DND-41 (cell line): ENCODE results near the gene UBXN1.

Experiments
- ATAC-seq: fragments of 200-7000 bp; cut with Tn5 transposase; 3 replicates; pipeline ENCODE4 v1.9.1; 2021; ENCODE audit warnings: low read depth; ENCODE audit not compliant: insufficient read depth
- DNase-seq: peaks from one replicate; pipeline ENCODE4 v3.0.0-alpha.2; 2020
- H2AFZ ChIP-seq: 2 replicates; pipeline ENCODE4 v1.6.0; 2012; ENCODE audit warnings: low read depth, low read length
- H3K27ac ChIP-seq: 2 replicates; pipeline ENCODE4 v1.5.1; 2012; ENCODE audit warnings: low read length, inconsistent platforms
- H3K27me3 ChIP-seq: fragments of 200-600 bp; sonication (generic); 2 replicates; pipeline ENCODE4 v1.6.0; 2012; ENCODE audit warnings: low read length, mild to moderate bottlenecking, inconsistent platforms; ENCODE audit not compliant: insufficient read depth, poor library complexity
- H3K36me3 ChIP-seq: 2 replicates; pipeline ENCODE4 v1.5.1; 2012; ENCODE audit warnings: low read length, inconsistent platforms; ENCODE audit not compliant: insufficient read depth
- H3K4me1 ChIP-seq: 2 replicates; pipeline ENCODE4 v1.5.1; 2012; ENCODE audit warnings: mild to moderate bottlenecking, low read length; ENCODE audit not compliant: insufficient read depth
- H3K4me2 ChIP-seq: 2 replicates; pipeline ENCODE4 v1.6.0; 2012; ENCODE audit warnings: mild to moderate bottlenecking, moderate library complexity, low read length, inconsistent platforms; ENCODE audit not compliant: insufficient read depth
- H3K4me3 ChIP-seq, 2 experiments: fragments of 200-600 bp in 1 of 2; shearing (Covaris generic) in 1 of 2; 2 replicates each; pipeline ENCODE4 v1.5.1; 2012 to 2016; ENCODE audit warnings: inconsistent platforms in 2 of 2, low read length in 2 of 2, mild to moderate bottlenecking in 2 of 2, low read depth in 1 of 2, moderate library complexity in 1 of 2
- H3K79me2 ChIP-seq: 2 replicates; pipeline ENCODE4 v1.6.0; 2012; ENCODE audit warnings: low read length, inconsistent platforms; ENCODE audit not compliant: insufficient read depth
- H3K9ac ChIP-seq: 2 replicates; pipeline ENCODE4 v1.6.0; 2012; ENCODE audit warnings: low read depth, mild to moderate bottlenecking, inconsistent platforms, low read length, moderate library complexity
- H3K9me3 ChIP-seq: 2 replicates; pipeline ENCODE4 v1.5.1; 2012; ENCODE audit warnings: low read length, moderate library complexity, mild to moderate bottlenecking, inconsistent platforms; ENCODE audit not compliant: insufficient read depth, severe bottlenecking
- H4K20me1 ChIP-seq: 2 replicates; pipeline ENCODE4 v1.6.0; 2012; ENCODE audit warnings: low read length; ENCODE audit not compliant: insufficient read depth
- EZH2 ChIP-seq: IDR thresholded peaks from 3 replicates; pipeline ENCODE4 v1.6.1; 2012; ENCODE audit warnings: borderline replicate concordance, low read depth, mild to moderate bottlenecking, moderate library complexity, low read length, inconsistent platforms; ENCODE audit not compliant: severe bottlenecking
- TF ChIP-seq, protein P1 (sequence below): IDR thresholded peaks from 2 replicates; pipeline ENCODE4 v1.5.1; 2012; ENCODE audit warnings: borderline replicate concordance, low read length, moderate library complexity, mild to moderate bottlenecking; ENCODE audit not compliant: poor library complexity, severe bottlenecking; ENCODE audit errors: extremely low read depth

UBXN1 gene

DNA sequence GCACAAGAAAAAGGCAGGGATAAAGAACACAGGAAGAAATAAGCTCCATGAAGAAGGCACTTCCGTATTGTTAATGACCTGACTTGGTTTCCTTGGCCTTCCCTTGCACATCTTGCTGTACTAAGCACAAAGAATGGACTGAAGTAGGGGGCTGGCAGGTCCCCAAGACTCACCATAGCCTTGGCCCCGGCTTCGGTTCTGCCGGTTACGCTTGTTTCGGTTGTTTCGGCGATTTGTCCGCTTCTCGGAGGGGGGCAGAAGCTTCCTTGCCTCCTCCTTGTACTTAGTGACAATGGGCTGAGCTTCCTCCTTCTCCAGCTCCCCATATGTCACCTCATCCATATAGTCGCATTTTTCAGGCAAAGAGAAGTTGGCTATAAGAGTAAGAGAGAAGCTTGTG, 37.9 kb upstream of the UBXN1 start:
- Histone ChIP-seq H3K27ac (no peak overlapping the region), H3K4me2 (no peak overlapping the region), H3K4me3 (no peak overlapping the region), H3K79me2 (peaks cover 74% of the 10 kb centered on the region), H3K27me3 (no peaks in the 10 kb centered on the region), H3K9me3 (no peaks in the 10 kb centered on the region), H3K4me1 (peaks cover 11% of the 10 kb centered on the region), H4K20me1 (no peaks in the 10 kb centered on the region), H3K9ac (no peak overlapping the region), H3K36me3 (peaks cover 95% of the 10 kb centered on the region), H2AFZ (no peak overlapping the region)
- TF ChIP-seq, protein P1, sequence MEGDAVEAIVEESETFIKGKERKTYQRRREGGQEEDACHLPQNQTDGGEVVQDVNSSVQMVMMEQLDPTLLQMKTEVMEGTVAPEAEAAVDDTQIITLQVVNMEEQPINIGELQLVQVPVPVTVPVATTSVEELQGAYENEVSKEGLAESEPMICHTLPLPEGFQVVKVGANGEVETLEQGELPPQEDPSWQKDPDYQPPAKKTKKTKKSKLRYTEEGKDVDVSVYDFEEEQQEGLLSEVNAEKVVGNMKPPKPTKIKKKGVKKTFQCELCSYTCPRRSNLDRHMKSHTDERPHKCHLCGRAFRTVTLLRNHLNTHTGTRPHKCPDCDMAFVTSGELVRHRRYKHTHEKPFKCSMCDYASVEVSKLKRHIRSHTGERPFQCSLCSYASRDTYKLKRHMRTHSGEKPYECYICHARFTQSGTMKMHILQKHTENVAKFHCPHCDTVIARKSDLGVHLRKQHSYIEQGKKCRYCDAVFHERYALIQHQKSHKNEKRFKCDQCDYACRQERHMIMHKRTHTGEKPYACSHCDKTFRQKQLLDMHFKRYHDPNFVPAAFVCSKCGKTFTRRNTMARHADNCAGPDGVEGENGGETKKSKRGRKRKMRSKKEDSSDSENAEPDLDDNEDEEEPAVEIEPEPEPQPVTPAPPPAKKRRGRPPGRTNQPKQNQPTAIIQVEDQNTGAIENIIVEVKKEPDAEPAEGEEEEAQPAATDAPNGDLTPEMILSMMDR: no peak
- TF ChIP-seq EZH2: no peak
- ATAC-seq: no peak
- no peak for DNase-seq

DNA sequence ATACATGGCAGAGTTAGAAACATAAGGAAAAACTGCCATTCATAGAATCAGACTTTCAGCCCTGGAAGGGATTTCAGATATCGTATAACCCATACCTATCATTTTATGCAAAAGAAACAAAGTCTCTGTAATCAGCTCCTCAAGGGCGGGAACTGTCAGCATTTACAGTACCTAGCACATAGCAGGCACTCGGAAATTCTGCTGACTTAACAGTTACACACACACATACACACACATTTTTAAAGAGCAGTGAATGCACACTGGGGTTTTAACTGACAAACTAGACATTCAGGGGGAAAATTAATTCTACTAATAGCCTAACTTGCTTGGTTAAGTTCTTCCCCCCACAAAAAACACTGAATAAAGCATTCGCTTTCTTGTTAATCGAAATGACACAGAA, 37.3 kb upstream of the UBXN1 start:
- Histone ChIP-seq H3K9me3 (no peaks in the 10 kb centered on the region), H3K4me1 (peaks cover 11% of the 10 kb centered on the region; the same call in 1 of the 2 replicates), H3K36me3 (peaks cover 95% of the 10 kb centered on the region), H4K20me1 (no peaks in the 10 kb centered on the region), H2AFZ (no peak overlapping the region), H3K9ac (no peak overlapping the region), H3K27ac (no peak overlapping the region), H3K79me2 (peaks cover 68% of the 10 kb centered on the region), H3K4me3 (no peak overlapping the region), H3K4me2 (no peak overlapping the region), H3K27me3 (no peaks in the 10 kb centered on the region)
- TF ChIP-seq, protein P1: no peak
- no peak for TF ChIP-seq EZH2
- DNase-seq (no peak), ATAC-seq (no peak)

DNA sequence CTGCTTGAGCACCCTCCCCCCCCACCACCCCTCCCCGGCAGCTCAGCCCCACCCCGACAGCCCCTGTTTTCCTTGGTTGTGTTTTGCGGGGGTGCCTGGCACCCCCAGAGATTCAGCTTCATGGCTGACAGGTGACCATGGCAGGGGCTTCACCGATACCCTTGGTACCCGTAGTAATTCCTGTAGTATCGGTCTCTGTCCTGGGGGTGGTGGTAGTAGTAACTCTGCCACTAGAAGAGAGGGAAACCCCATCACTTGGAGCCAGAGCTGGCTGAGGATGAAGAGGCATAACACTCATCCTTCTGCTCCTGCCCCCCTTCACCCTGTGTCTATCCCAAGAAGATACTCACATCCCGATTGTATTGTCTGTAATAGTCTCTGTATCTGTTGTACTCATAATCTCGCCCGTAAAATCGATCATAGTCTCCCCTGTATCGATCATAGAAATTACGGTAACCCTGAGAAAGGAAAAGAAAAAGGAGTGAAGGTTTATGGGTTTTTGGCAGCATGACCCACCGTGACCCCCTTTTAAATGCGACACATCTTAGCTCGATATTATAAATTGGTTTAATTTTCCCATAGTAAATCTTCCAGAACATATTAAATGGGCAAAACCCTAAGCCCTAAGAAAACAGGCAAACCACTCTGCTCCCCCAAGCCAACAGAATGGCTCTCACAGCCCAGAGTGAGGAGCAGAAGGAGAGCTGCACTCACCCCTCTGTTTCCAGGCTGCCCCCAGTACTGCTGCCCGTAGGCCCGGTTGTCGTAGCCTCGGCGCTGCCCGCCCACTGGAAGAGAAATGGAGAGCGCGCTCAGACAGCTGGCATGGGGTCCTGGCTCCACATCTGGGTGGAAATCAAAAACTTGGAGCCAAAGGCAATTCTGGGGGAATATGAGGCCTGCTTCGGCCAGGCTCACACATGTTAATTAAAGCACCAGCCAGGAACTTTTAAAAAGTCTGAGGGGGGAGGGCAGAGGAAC, 36.6 kb upstream of the UBXN1 start:
- H3K4me2 ChIP-seq: no peak overlapping the region
- no peaks in the 10 kb centered on the region for H3K27me3 ChIP-seq
- peaks cover 60% of the 10 kb centered on the region for H3K79me2 ChIP-seq
- TF ChIP-seq, protein P1: peak; percentile 23
- no peak for TF ChIP-seq EZH2
- no peak overlapping the region for H3K27ac ChIP-seq
- DNase-seq (no peak), ATAC-seq (peak; percentile 38; the same call in 1 of the 3 replicates)
- H3K4me1 ChIP-seq: peaks cover 14% of the 10 kb centered on the region
- no peaks in the 10 kb centered on the region for H4K20me1 ChIP-seq
- H3K4me3 ChIP-seq: no peak overlapping the region
- H3K9me3 ChIP-seq: no peaks in the 10 kb centered on the region
- no peak overlapping the region for H3K9ac ChIP-seq
- H3K36me3 ChIP-seq: peaks cover 93% of the 10 kb centered on the region
- H2AFZ ChIP-seq: no peak overlapping the region
